Activated CD8-positive, alpha-beta memory T cell treated with anti-CD3 and anti-CD28 coated beads, Interleukin-2, amount 10 ng/mL, durations not matched to agents 7 days and 5 days (primary cell): ENCODE measurements around the gene BLOC1S1. TPM values are rescaled to one million over a fixed set of nuclear protein-coding genes. Genes with fewer than 3 reads are reported as not detected.
"Not testable (repeated sequence)": the region's sequence is repeated elsewhere in the genome, so short reads cannot be mapped to it uniquely, and the experiment has no call there.

Source experiments
- ATAC-seq: fragments of 150-1000 bp; cut with Tn5 transposase; one replicate; pipeline ENCODE4 v1.10.0; 2021; ENCODE audit warnings: moderate library complexity
- CTCF ChIA-PET: fragments of 350-600 bp; sonication (Branson Sonifier 250); formaldehyde crosslinking; loops from one replicate; lab custom pipeline; 2021; ENCODE audit warnings: antibody characterized with exemption; lab: Charles Lee
- DNase-seq: peaks from one replicate; pipeline ENCODE4 v3.0.0-alpha.2; 2020
- H3K27ac Mint-ChIP-seq: one replicate; pipeline ENCODE4 v1.8.0; 2021; ENCODE audit warnings: mild to moderate bottlenecking, mixed read lengths
- H3K27me3 Mint-ChIP-seq: one replicate; pipeline ENCODE4 v1.8.0; 2021; ENCODE audit warnings: mixed read lengths
- H3K36me3 Mint-ChIP-seq: one replicate; pipeline ENCODE4 v1.8.0; 2021; ENCODE audit warnings: mild to moderate bottlenecking, mixed read lengths
- H3K4me1 Mint-ChIP-seq: one replicate; pipeline ENCODE4 v1.8.0; 2021; ENCODE audit warnings: mixed read lengths
- H3K4me3 Mint-ChIP-seq: one replicate; pipeline ENCODE4 v1.8.0; 2021; ENCODE audit warnings: mild to moderate bottlenecking, moderate library complexity, mixed read lengths
- H3K9me3 Mint-ChIP-seq: one replicate; pipeline ENCODE4 v1.8.0; 2022; ENCODE audit warnings: low read depth, mixed read lengths
- total RNA-seq, 2 experiments: library from RNA; stranded (reverse); gene quantifications; one replicate each; pipeline ENCODE4 v1.2.3, GENCODE V29; 2021

Gene BLOC1S1
- total RNA-seq, 2 experiments from 2014 or later = 151 to 152 TPM

GRCh38 chr12:55757701-55758100 is 41.9 kb downstream of the BLOC1S1 start:
- H3K27ac Mint-ChIP-seq = no peak overlapping the region
- no peak overlapping the region for H3K4me3 Mint-ChIP-seq
- no peaks in the 10 kb centered on the region for H3K9me3 Mint-ChIP-seq
- DNase-seq (no peak), ATAC-seq (no peak)
- CTCF ChIA-PET = no interaction called here
- H3K4me1 Mint-ChIP-seq = peaks cover 8% of the 10 kb centered on the region
- H3K36me3 Mint-ChIP-seq = peaks cover 63% of the 10 kb centered on the region
- H3K27me3 Mint-ChIP-seq = no peaks in the 10 kb centered on the region

DNA sequence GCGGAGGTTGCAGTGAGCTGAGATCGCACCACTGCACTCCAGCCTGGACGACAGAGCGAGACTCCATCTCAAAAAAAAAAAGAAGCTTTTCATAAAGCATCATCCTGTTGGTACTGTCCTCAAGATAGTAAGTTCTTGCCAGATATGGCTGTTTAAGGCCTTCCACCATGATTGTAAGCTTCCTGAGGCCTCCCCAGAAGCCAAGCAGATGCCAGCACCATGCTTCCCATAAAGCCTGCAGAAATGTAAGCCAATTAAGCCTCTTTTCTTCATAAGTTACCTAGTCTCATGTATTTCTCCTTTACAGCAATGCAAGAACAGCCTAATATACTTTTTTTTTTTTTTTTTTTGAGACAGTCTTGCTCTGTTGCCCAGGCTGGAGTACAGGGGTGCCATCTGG is 42.7 kb downstream of the BLOC1S1 start:
- not testable (repeated sequence) for H3K4me1 Mint-ChIP-seq, H3K27me3 Mint-ChIP-seq, DNase-seq, H3K4me3 Mint-ChIP-seq, H3K9me3 Mint-ChIP-seq, ATAC-seq, H3K27ac Mint-ChIP-seq
- CTCF ChIA-PET = interaction anchor here (0.6 to 1.9 kb wide), 2 partner anchors 15 to 1400 kb away, joined by 3 to 5 read pairs; no protein-coding TSS in a partner anchor
- peaks cover 59% of the 10 kb centered on the region for H3K36me3 Mint-ChIP-seq

DNA sequence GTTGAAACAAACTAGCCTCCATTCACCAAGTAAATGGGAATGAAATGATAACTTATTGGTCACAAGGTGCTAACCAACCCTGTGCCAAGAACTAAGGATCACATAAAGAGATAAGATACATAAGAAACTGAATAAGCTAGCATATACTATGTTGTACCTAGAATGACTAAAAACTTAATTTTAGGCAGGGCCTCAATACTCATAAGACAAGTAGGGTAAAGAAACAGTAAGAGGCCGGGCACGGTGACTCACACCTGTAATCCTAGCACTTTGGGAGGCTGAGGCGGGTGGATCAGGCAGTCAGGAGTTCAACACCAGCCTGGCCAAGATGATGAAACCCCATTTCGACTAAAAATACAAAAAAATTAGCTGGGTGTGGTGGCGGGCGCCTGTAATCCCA is 44.8 kb downstream of the BLOC1S1 start:
- no peak for DNase-seq
- peaks cover 8% of the 10 kb centered on the region for H3K4me1 Mint-ChIP-seq
- peak; percentile 60 for ATAC-seq
- no peak overlapping the region for H3K27ac Mint-ChIP-seq
- H3K27me3 Mint-ChIP-seq = no peaks in the 10 kb centered on the region
- CTCF ChIA-PET = interaction anchor here (0.9 to 1.2 kb wide), 2 partner anchors 23 to 269 kb away, joined by 3 read pairs; no protein-coding TSS in a partner anchor
- H3K9me3 Mint-ChIP-seq = no peaks in the 10 kb centered on the region
- no peak overlapping the region for H3K4me3 Mint-ChIP-seq
- H3K36me3 Mint-ChIP-seq = peaks cover 55% of the 10 kb centered on the region

GRCh38 chr12:55762646-55763045 is 46.8 kb downstream of the BLOC1S1 start:
- no peaks in the 10 kb centered on the region for H3K9me3 Mint-ChIP-seq
- H3K4me1 Mint-ChIP-seq = peaks cover 8% of the 10 kb centered on the region
- H3K4me3 Mint-ChIP-seq = no peak overlapping the region
- no peaks in the 10 kb centered on the region for H3K27me3 Mint-ChIP-seq
- DNase-seq (no peak), ATAC-seq (no peak)
- CTCF ChIA-PET = no interaction called here
- peaks cover 52% of the 10 kb centered on the region for H3K36me3 Mint-ChIP-seq
- H3K27ac Mint-ChIP-seq = no peak overlapping the region

GRCh38 chr12:55765736-55766290 is 50.0 kb downstream of the BLOC1S1 start:
- Mint-ChIP-seq H3K9me3 (no peaks in the 10 kb centered on the region), H3K36me3 (peaks cover 31% of the 10 kb centered on the region), H3K27ac (no peak overlapping the region), H3K4me1 (peaks cover 5% of the 10 kb centered on the region), H3K4me3 (no peak overlapping the region), H3K27me3 (no peaks in the 10 kb centered on the region)
- ATAC-seq (no peak), DNase-seq (no peak)
- CTCF ChIA-PET = interaction anchor here (1.0 to 1.1 kb wide), 2 partner anchors 9 to 14 kb away, joined by 3 read pairs; no protein-coding TSS in a partner anchor

DNA sequence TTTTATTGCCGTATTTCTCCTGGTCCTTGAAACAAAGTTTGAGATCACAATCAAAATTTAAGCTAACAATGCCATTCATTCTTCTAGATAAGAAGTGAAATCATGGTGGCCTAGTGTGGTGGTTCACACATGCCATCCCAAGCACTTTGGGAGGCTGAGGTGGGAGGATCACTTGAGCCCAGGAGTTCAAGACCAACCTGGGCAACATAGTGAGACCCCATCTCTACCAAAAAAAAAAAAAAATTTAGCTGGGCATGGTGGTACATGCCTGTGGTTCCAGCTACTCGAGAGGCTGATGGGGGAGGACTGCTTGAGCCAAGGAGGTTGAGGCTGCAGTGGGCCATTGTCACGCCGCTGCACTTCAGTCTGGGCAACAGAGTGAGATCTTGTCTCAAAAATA is 51.3 kb downstream of the BLOC1S1 start:
- no peak for DNase-seq
- CTCF ChIA-PET = interaction anchor here (0.9 to 1.3 kb wide), 2 partner anchors 14 to 29 kb away, joined by 3 read pairs; no protein-coding TSS in a partner anchor
- no peaks in the 10 kb centered on the region for H3K9me3 Mint-ChIP-seq
- H3K4me1 Mint-ChIP-seq = peaks cover 3% of the 10 kb centered on the region
- H3K4me3 Mint-ChIP-seq = no peak overlapping the region
- H3K27me3 Mint-ChIP-seq = no peaks in the 10 kb centered on the region
- peaks cover 31% of the 10 kb centered on the region for H3K36me3 Mint-ChIP-seq
- H3K27ac Mint-ChIP-seq = no peak overlapping the region
- ATAC-seq = no peak

Other genes starting within 250 kb of the BLOC1S1 start
- gene OR6C70, start 245.9 kb upstream of the BLOC1S1 start, total RNA-seq = not detected
- not detected for gene OR6C68, start 223.7 kb upstream of the BLOC1S1 start, total RNA-seq
- gene OR6C4, start 166.4 kb upstream of the BLOC1S1 start, total RNA-seq = not detected
- gene OR2AP1, start 143.6 kb upstream of the BLOC1S1 start, total RNA-seq = not detected
- gene OR10P1, start 79.2 kb upstream of the BLOC1S1 start, total RNA-seq = not detected
- gene ITGA7, start 8.1 kb upstream of the BLOC1S1 start, total RNA-seq = 1 to 10 TPM; 3.7 to 4.4 TPM
- gene RDH5, start 4.3 kb downstream of the BLOC1S1 start, total RNA-seq = 10 to 100 TPM; 11.1 to 14.4 TPM
- gene CD63, start 13.0 kb downstream of the BLOC1S1 start, total RNA-seq = 100 to 1,000 TPM; 222 to 288 TPM
- 10 to 100 TPM; 10.9 to 14.1 TPM for gene GDF11, start 27.1 kb downstream of the BLOC1S1 start, total RNA-seq
- 10 to 100 TPM; 96.8 to 98.6 TPM for gene SARNP, start 101.7 kb downstream of the BLOC1S1 start, total RNA-seq
- gene ORMDL2, start 102.0 kb downstream of the BLOC1S1 start, total RNA-seq = 10 to 100 TPM; 45.8 to 57.2 TPM
- 10 to 100 TPM; 33.5 to 38.4 TPM for gene DNAJC14, start 113.5 kb downstream of the BLOC1S1 start, total RNA-seq
- not detected for gene MMP19, start 126.9 kb downstream of the BLOC1S1 start, total RNA-seq
- gene PYM1, start 211.8 kb downstream of the BLOC1S1 start, total RNA-seq = 10 to 100 TPM; 46.7 to 56.4 TPM
- 100 to 1,000 TPM; 301 to 312 TPM for gene DGKA, start 215.1 kb downstream of the BLOC1S1 start, total RNA-seq
- under 1 TPM; 0.23 to 0.37 TPM for gene PMEL, start 250.0 kb downstream of the BLOC1S1 start, total RNA-seq